Astrocyte of the spinal cord (primary cell): ENCODE data around the gene GJB4.

Experiments used
- DNase-seq: peaks from one replicate; pipeline ENCODE4 v3.0.0; 2011; ENCODE audit warnings: low read depth, low spot score
- H3K4me3 ChIP-seq: 2 replicates; pipeline ENCODE4 v1.5.1; 2011; ENCODE audit warnings: low read depth, mild to moderate bottlenecking, low read length, moderate library complexity
- CTCF ChIP-seq: IDR thresholded peaks from 2 replicates; pipeline ENCODE4 v1.5.1; 2012; ENCODE audit warnings: low read depth, mild to moderate bottlenecking, low read length, inconsistent platforms
- in situ Hi-C: cut with HindIII; loops from 2 replicates; pipeline ENCODE4 v1.10.0; 2017; ENCODE audit warnings: low sequenced_read_pairs

Gene GJB4

GRCh38 chr1:34774957-34775356 is 15.4 kb downstream of the GJB4 start:
- no peak for DNase-seq
- TF ChIP-seq CTCF = no peak
- no peak overlapping the region for H3K4me3 ChIP-seq
- in situ Hi-C loops = no loop called here

GRCh38 chr1:34776911-34777310 is 17.4 kb downstream of the GJB4 start:
- H3K4me3 ChIP-seq = no peak overlapping the region
- in situ Hi-C loops = no loop called here
- TF ChIP-seq CTCF = no peak
- DNase-seq = no peak

- in situ Hi-C loops = no loop called here
- no peak for DNase-seq
- no peak for TF ChIP-seq CTCF
- H3K4me3 ChIP-seq = no peak overlapping the region
Measured at GRCh38 chr1:34777519-34778321, 18.2 kb downstream of the GJB4 start.

GRCh38 chr1:34778381-34778780 is 18.8 kb downstream of the GJB4 start:
- TF ChIP-seq CTCF = no peak
- in situ Hi-C loops = no loop called here
- DNase-seq = no peak
- H3K4me3 ChIP-seq = no peak overlapping the region

- in situ Hi-C loops = no loop called here
- no peak overlapping the region for H3K4me3 ChIP-seq
- TF ChIP-seq CTCF = no peak
- no peak for DNase-seq
Measured at GRCh38 chr1:34779005-34779404, 19.5 kb downstream of the GJB4 start.

- no peak for DNase-seq
- in situ Hi-C loops = no loop called here
- TF ChIP-seq CTCF = no peak
- H3K4me3 ChIP-seq = no peak overlapping the region
Measured at GRCh38 chr1:34779526-34779925, 20.0 kb downstream of the GJB4 start.
